HepG2 (cell line): ENCODE data around the gene PNKD. TPM values are rescaled to one million over a fixed set of nuclear protein-coding genes. Genes with fewer than 3 reads are reported as not detected.

Experiments used
- BRCA1 ChIP-seq: sonication (generic); formaldehyde crosslinking; IDR thresholded peaks from 2 replicates; pipeline ENCODE4 v1.4.0; 2020; ENCODE audit warnings: missing genetic modification reagents
- CBX5 ChIP-seq: sonication (generic); formaldehyde crosslinking; IDR thresholded peaks from 2 replicates; pipeline ENCODE4 v1.4.0; 2020; ENCODE audit warnings: missing genetic modification reagents, borderline replicate concordance
- CREB1 ChIP-seq, 2 experiments: fragments of 450-650 bp in 1 of 2; IDR thresholded peaks; 2 replicates each; pipeline ENCODE4 v1.6.1; 2016 to 2017; ENCODE audit warnings: control low read depth in 1 of 2, mild to moderate bottlenecking in 1 of 2, missing compliant biosample characterization in 1 of 2, missing genetic modification characterization in 1 of 2
- IKZF4 ChIP-seq: sonication (generic); formaldehyde crosslinking; IDR thresholded peaks from 2 replicates; pipeline ENCODE4 v1.5.1; 2020; ENCODE audit warnings: borderline replicate concordance, mild to moderate bottlenecking, low read depth, missing genetic modification reagents; ENCODE audit errors: not compliant biosample characterization
- KAT8 ChIP-seq: IDR thresholded peaks from 2 replicates; pipeline ENCODE4 v1.6.1; 2016; ENCODE audit warnings: missing genetic modification reagents, missing compliant biosample characterization
- KLF11 ChIP-seq: IDR thresholded peaks from 2 replicates; pipeline ENCODE4 v1.6.1; 2016; ENCODE audit warnings: missing compliant biosample characterization
- MTF1 ChIP-seq: sonication (generic); formaldehyde crosslinking; IDR thresholded peaks from 2 replicates; pipeline ENCODE4 v1.5.0; 2020; ENCODE audit warnings: missing genetic modification reagents
- MYNN ChIP-seq: sonication (generic); formaldehyde crosslinking; IDR thresholded peaks from 2 replicates; pipeline ENCODE4 v1.4.0; 2020; ENCODE audit warnings: mild to moderate bottlenecking, low read depth, missing genetic modification reagents
- RARG ChIP-seq: sonication (generic); formaldehyde crosslinking; IDR thresholded peaks from 2 replicates; pipeline ENCODE4 v1.4.0; 2020; ENCODE audit warnings: low read depth, mild to moderate bottlenecking, missing genetic modification reagents
- SIN3A ChIP-seq: IDR thresholded peaks from 2 replicates; pipeline ENCODE4 v1.6.1; 2011; ENCODE audit warnings: low read depth, mild to moderate bottlenecking, control low read depth, low read length, borderline replicate concordance
- SOX13 ChIP-seq, 3 experiments: fragments of 450-650 bp in 1 of 3; sonication (generic) in 1 of 3; formaldehyde crosslinking in 1 of 3; IDR thresholded peaks in 2 of 3; conservative IDR thresholded peaks in 1 of 3; 2 replicates each; pipeline versions ENCODE4 v1.5.0 to v1.6.1; 2016 to 2020; ENCODE audit warnings: antibody characterized with exemption in 1 of 3, mild to moderate bottlenecking in 1 of 3, missing compliant biosample characterization in 1 of 3, missing genetic modification reagents in 1 of 3, moderate library complexity in 1 of 3
- SPEN ChIP-seq: sonication (generic); formaldehyde crosslinking; IDR thresholded peaks from 2 replicates; pipeline ENCODE4 v1.5.1; 2020; ENCODE audit warnings: low read depth, mild to moderate bottlenecking, missing genetic modification reagents
- SRSF4 ChIP-seq: fragments of 200-400 bp; formaldehyde crosslinking; IDR thresholded peaks from one replicate; pipeline ENCODE4 v1.6.1; 2018; ENCODE audit warnings: mild to moderate bottlenecking, low read depth, low read length, moderate library complexity; ENCODE audit not compliant: poor library complexity, severe bottlenecking
- SSRP1 ChIP-seq: IDR thresholded peaks from 2 replicates; pipeline ENCODE4 v1.6.1; 2016; ENCODE audit warnings: control low read depth
- SUZ12 ChIP-seq: fragments of 150-350 bp; IDR thresholded peaks from 2 replicates; pipeline ENCODE4 v1.6.1; 2014; ENCODE audit warnings: low read depth, low read length
- SYNCRIP ChIP-seq: fragments of 200-400 bp; formaldehyde crosslinking; IDR thresholded peaks from 2 replicates; pipeline ENCODE4 v1.6.1; 2018; ENCODE audit warnings: mild to moderate bottlenecking, low read depth, low read length; ENCODE audit not compliant: insufficient read depth
- ZBTB38 ChIP-seq: sonication (generic); formaldehyde crosslinking; IDR thresholded peaks from 2 replicates; pipeline ENCODE4 v1.5.1; 2020; ENCODE audit warnings: mild to moderate bottlenecking, missing genetic modification reagents
- ZNF33B ChIP-seq: sonication (generic); formaldehyde crosslinking; IDR thresholded peaks from 2 replicates; pipeline ENCODE4 v1.5.1; 2020; ENCODE audit warnings: mild to moderate bottlenecking, missing genetic modification reagents
- ZNF460 ChIP-seq: sonication (generic); formaldehyde crosslinking; IDR thresholded peaks from 2 replicates; pipeline ENCODE4 v1.5.1; 2020; ENCODE audit warnings: missing genetic modification reagents, mild to moderate bottlenecking, borderline replicate concordance
- ZNF878 ChIP-seq: sonication (generic); formaldehyde crosslinking; IDR thresholded peaks from 2 replicates; pipeline ENCODE4 v1.8.1; 2023; ENCODE audit warnings: mild to moderate bottlenecking, missing genetic modification reagents, moderate library complexity
- polyA plus RNA-seq, 8 experiments: library from polyadenylated mRNA; depleted of rRNA in 3 of 8; stranded (reverse) in 7 of 8; unstranded in 1 of 8; fragments of >200 nt; fragmentation: Illumina TruSeq in 4 of 8; extraction: Trizol in 4 of 8; gene quantifications; 2 replicates each; pipeline versions ENCODE4 v1.2.1 to v1.2.3, GENCODE V29; 2011 to 2016; ENCODE audit warnings: low read depth in 4 of 8, missing spikeins in 1 of 8, mixed read lengths in 1 of 8; ENCODE audit not compliant: insufficient read depth in 1 of 8
- total RNA-seq, 5 experiments: library from RNA; depleted of rRNA; stranded (reverse); fragments of >200 nt; fragmentation: Illumina TruSeq; extraction: Trizol; gene quantifications; 2 replicates each; pipeline ENCODE4 v1.2.3, GENCODE V29; 2016; ENCODE audit warnings: low read depth in 1 of 5
- TF ChIP-seq, protein P1 (sequence below): IDR thresholded peaks from 2 replicates; pipeline ENCODE4 v1.6.1; 2016; ENCODE audit warnings: low read depth, control low read depth
- TF ChIP-seq, protein P2 (sequence below): IDR thresholded peaks from 2 replicates; pipeline ENCODE4 v1.6.1; 2016; ENCODE audit warnings: missing compliant biosample characterization, missing genetic modification reagents, borderline replicate concordance
- TF ChIP-seq, protein P3 (sequence below): sonication (generic); formaldehyde crosslinking; IDR thresholded peaks from 2 replicates; pipeline ENCODE4 v1.5.0; 2020; ENCODE audit warnings: missing genetic modification reagents, mild to moderate bottlenecking, borderline replicate concordance
- TF ChIP-seq, protein P4 (sequence below): sonication (generic); formaldehyde crosslinking; IDR thresholded peaks from 2 replicates; pipeline ENCODE4 v1.4.0; 2020; ENCODE audit warnings: mild to moderate bottlenecking, missing genetic modification reagents

Gene PNKD
- total and polyA plus RNA-seq, 2 of the 13 experiments (the other 11 are each of a cell fraction or from before 2014, with no cell fraction given), result 55.9 to 80.4 TPM

DNA sequence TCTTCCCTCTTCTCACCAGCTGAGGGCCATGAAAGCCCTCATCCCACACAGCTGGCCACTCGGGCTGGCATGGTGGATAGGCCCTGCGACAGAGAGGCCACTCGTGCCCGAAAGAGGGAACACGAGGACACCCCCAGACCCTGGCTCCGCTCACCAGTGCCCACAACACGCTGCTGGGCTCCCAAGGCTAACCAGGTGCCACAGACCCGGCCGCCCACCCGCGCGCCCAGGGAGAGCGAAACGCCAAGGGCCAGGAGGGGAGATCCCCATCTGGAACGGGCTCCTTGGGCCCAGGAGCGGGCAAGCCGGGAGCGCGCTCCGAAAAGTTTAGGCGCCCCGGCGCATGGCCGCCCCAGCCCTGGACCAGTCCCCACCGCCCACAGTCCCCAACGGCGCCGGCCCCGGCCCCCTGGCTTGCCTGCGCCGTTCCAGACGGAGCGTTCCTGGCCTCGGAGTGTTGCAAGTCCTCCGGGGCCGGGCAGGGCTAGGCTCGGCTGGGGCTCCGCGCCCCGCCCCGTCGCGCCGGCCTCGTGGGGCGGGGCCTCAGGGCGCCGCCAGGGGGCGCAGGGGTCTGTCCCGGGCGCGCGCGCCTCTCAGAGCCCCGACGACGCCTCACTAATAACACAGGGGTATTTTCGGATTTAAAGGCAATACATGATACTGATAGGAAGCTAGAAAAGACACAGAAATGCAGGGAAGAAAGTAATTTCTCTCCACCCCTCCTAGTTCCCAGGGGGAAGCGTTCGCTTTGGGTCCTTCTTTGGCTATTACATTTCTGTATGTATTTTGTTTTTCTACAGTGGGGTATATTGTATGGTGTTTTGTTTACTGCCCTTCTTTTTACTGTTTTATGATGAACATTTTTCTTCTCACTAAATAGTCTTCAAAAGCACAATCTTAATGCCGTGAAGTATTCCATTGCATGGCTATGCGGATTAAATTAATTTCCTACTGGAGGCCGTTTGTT lies 22.0 kb downstream of the PNKD start, which contains the start of gene TMBIM1 (continued):
- TF ChIP-seq, protein P1, sequence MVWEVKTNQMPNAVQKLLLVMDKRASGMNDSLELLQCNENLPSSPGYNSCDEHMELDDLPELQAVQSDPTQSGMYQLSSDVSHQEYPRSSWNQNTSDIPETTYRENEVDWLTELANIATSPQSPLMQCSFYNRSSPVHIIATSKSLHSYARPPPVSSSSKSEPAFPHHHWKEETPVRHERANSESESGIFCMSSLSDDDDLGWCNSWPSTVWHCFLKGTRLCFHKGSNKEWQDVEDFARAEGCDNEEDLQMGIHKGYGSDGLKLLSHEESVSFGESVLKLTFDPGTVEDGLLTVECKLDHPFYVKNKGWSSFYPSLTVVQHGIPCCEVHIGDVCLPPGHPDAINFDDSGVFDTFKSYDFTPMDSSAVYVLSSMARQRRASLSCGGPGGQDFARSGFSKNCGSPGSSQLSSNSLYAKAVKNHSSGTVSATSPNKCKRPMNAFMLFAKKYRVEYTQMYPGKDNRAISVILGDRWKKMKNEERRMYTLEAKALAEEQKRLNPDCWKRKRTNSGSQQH (CRISPR knock-in tag), result 0 out of 2 replicates have a peak, but pooled peaks have one; percentile 34
- TF ChIP-seq MTF1 (no peak), CREB1 (IDR thresholded peaks at IDR 0.05) (no peak; the same call in 1 of the 2 replicates), CREB1 (CRISPR knock-in tag; IDR thresholded peaks at IDR 0.05) (no peak), KLF11 (CRISPR knock-in tag) (0 out of 2 replicates have a peak, but pooled peaks have one; percentile 35), RARG (no peak), SYNCRIP (no peak), SSRP1 (CRISPR knock-in tag) (no peak), SIN3A (peak; percentile 61; the same call in 1 of the 2 replicates), IKZF4 (CRISPR knock-in tag) (no peak), ZNF878 (no peak), SUZ12 (no peak), KAT8 (peak; percentile 61; the same call in 1 of the 2 replicates), ZNF460 (CRISPR knock-in tag) (no peak), SOX13 (IDR thresholded peaks at IDR 0.05) (no peak), SOX13 (CRISPR knock-in tag; conservative IDR thresholded peaks at IDR 0.05 in 1 of 2, IDR thresholded peaks at IDR 0.05 in 1 of 2) (peak in 1 of 2 experiments; percentile 6; a peak in 2 of 4 replicates), ZNF33B (CRISPR knock-in tag) (no peak), ZBTB38 (CRISPR knock-in tag) (peak; percentile 68), CBX5 (CRISPR knock-in tag) (peak; percentile 39; the same call in 1 of the 2 replicates), SRSF4 (peak; percentile 55), SPEN (CRISPR knock-in tag) (no peak; the same call in 1 of the 2 replicates), BRCA1 (CRISPR knock-in tag) (no peak), MYNN (CRISPR knock-in tag) (0 out of 2 replicates have a peak, but pooled peaks have one; percentile 61)
- TF ChIP-seq, protein P2, sequence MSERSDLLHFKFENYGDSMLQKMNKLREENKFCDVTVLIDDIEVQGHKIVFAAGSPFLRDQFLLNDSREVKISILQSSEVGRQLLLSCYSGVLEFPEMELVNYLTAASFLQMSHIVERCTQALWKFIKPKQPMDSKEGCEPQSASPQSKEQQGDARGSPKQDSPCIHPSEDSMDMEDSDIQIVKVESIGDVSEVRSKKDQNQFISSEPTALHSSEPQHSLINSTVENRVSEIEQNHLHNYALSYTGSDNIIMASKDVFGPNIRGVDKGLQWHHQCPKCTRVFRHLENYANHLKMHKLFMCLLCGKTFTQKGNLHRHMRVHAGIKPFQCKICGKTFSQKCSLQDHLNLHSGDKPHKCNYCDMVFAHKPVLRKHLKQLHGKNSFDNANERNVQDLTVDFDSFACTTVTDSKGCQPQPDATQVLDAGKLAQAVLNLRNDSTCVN (CRISPR knock-in tag), result peak; percentile 31; the same call in 1 of the 2 replicates
- TF ChIP-seq, protein P3, sequence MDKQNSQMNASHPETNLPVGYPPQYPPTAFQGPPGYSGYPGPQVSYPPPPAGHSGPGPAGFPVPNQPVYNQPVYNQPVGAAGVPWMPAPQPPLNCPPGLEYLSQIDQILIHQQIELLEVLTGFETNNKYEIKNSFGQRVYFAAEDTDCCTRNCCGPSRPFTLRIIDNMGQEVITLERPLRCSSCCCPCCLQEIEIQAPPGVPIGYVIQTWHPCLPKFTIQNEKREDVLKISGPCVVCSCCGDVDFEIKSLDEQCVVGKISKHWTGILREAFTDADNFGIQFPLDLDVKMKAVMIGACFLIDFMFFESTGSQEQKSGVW, result no peak
- TF ChIP-seq, protein P4, sequence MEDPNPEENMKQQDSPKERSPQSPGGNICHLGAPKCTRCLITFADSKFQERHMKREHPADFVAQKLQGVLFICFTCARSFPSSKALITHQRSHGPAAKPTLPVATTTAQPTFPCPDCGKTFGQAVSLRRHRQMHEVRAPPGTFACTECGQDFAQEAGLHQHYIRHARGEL (CRISPR knock-in tag), result no peak
